HepG2 (cell line): ENCODE data around the gene CDC42BPG. TPM values are rescaled to one million over a fixed set of nuclear protein-coding genes. Genes with fewer than 3 reads are reported as not detected.

Experiments
- HOXA3 ChIP-seq: sonication (generic); formaldehyde crosslinking; IDR thresholded peaks from 2 replicates; pipeline ENCODE4 v1.5.0; 2020; ENCODE audit warnings: missing genetic modification reagents
- KLF13 ChIP-seq: sonication (generic); formaldehyde crosslinking; IDR thresholded peaks from 2 replicates; pipeline ENCODE4 v1.4.0; 2020; ENCODE audit warnings: mild to moderate bottlenecking, missing genetic modification reagents
- MXD3 ChIP-seq: IDR thresholded peaks from 2 replicates; pipeline ENCODE4 v1.6.1; 2016; ENCODE audit warnings: mild to moderate bottlenecking, missing biosample characterization, missing genetic modification reagents
- NFE2L1 ChIP-seq: sonication (generic); formaldehyde crosslinking; IDR thresholded peaks from 2 replicates; pipeline ENCODE4 v1.4.0; 2020; ENCODE audit warnings: missing genetic modification reagents, mild to moderate bottlenecking, borderline replicate concordance
- PRDM15 ChIP-seq: sonication (generic); formaldehyde crosslinking; IDR thresholded peaks from 2 replicates; pipeline ENCODE4 v1.4.0; 2020; ENCODE audit warnings: missing genetic modification reagents
- SMC3 ChIP-seq: IDR thresholded peaks from 2 replicates; pipeline ENCODE4 v1.6.1; 2011; ENCODE audit warnings: low read length, improper control_type of control experiment
- TCF7 ChIP-seq: sonication (generic); IDR thresholded peaks from 2 replicates; pipeline ENCODE4 v1.6.1; 2016; ENCODE audit warnings: antibody characterized with exemption, low read depth
- TEAD2 ChIP-seq: sonication (generic); formaldehyde crosslinking; IDR thresholded peaks from 2 replicates; pipeline ENCODE4 v1.9.0; 2021; ENCODE audit warnings: missing genetic modification reagents
- U2AF2 ChIP-seq: fragments of 200-400 bp; formaldehyde crosslinking; IDR thresholded peaks from 2 replicates; pipeline ENCODE4 v1.6.1; 2017; ENCODE audit warnings: low read depth, mild to moderate bottlenecking, low read length
- ZFP36 ChIP-seq: fragments of 150-350 bp; IDR thresholded peaks from 2 replicates; pipeline ENCODE4 v1.6.1; 2018; ENCODE audit warnings: borderline replicate concordance, low read length, low read depth; ENCODE audit not compliant: partially characterized antibody
- ZKSCAN5 ChIP-seq: sonication (generic); formaldehyde crosslinking; IDR thresholded peaks from 2 replicates; pipeline ENCODE4 v1.5.1; 2020; ENCODE audit warnings: mild to moderate bottlenecking, missing genetic modification reagents
- ZNF101 ChIP-seq: sonication (generic); formaldehyde crosslinking; IDR thresholded peaks from 2 replicates; pipeline ENCODE4 v1.4.0; 2020; ENCODE audit warnings: mild to moderate bottlenecking, low read depth, missing genetic modification reagents, borderline replicate concordance
- ZNF331 ChIP-seq: sonication (generic); formaldehyde crosslinking; IDR thresholded peaks from 2 replicates; pipeline ENCODE4 v1.4.0; 2020; ENCODE audit warnings: missing genetic modification reagents
- ZNF451 ChIP-seq: sonication (generic); formaldehyde crosslinking; IDR thresholded peaks from 2 replicates; pipeline ENCODE4 v1.5.0; 2020; ENCODE audit warnings: mild to moderate bottlenecking, missing genetic modification reagents
- ZNF558 ChIP-seq: sonication (generic); formaldehyde crosslinking; IDR thresholded peaks from 2 replicates; pipeline ENCODE4 v1.9.0; 2022; ENCODE audit warnings: mild to moderate bottlenecking, missing genetic modification reagents, borderline replicate concordance
- ZNF572 ChIP-seq: sonication (generic); formaldehyde crosslinking; IDR thresholded peaks from 2 replicates; pipeline ENCODE4 v1.5.1; 2020; ENCODE audit warnings: mild to moderate bottlenecking, missing genetic modification reagents
- ZNF616 ChIP-seq: sonication (generic); formaldehyde crosslinking; IDR thresholded peaks from 2 replicates; pipeline ENCODE4 v1.5.0; 2020; ENCODE audit warnings: low read depth, mild to moderate bottlenecking, missing genetic modification reagents
- ZNF687 ChIP-seq: sonication (generic); formaldehyde crosslinking; IDR thresholded peaks from 2 replicates; pipeline ENCODE4 v1.5.1; 2020; ENCODE audit warnings: mild to moderate bottlenecking, missing genetic modification reagents, moderate library complexity
- ZXDC ChIP-seq: sonication (generic); formaldehyde crosslinking; IDR thresholded peaks from 2 replicates; pipeline ENCODE4 v1.5.0; 2020; ENCODE audit warnings: mild to moderate bottlenecking, missing genetic modification reagents
- polyA plus RNA-seq, 8 experiments: library from polyadenylated mRNA; depleted of rRNA in 3 of 8; stranded (reverse) in 7 of 8; unstranded in 1 of 8; fragments of >200 nt; fragmentation: Illumina TruSeq in 4 of 8; extraction: Trizol in 4 of 8; gene quantifications; 2 replicates each; pipeline versions ENCODE4 v1.2.1 to v1.2.3, GENCODE V29; 2011 to 2016; ENCODE audit warnings: low read depth in 4 of 8, missing spikeins in 1 of 8, mixed read lengths in 1 of 8; ENCODE audit not compliant: insufficient read depth in 1 of 8
- total RNA-seq, 5 experiments: library from RNA; depleted of rRNA; stranded (reverse); fragments of >200 nt; fragmentation: Illumina TruSeq; extraction: Trizol; gene quantifications; 2 replicates each; pipeline ENCODE4 v1.2.3, GENCODE V29; 2016; ENCODE audit warnings: low read depth in 1 of 5

Gene CDC42BPG
- total and polyA plus RNA-seq, 2 of the 13 experiments (the other 11 are each of a cell fraction or from before 2014, with no cell fraction given) = 0.55 to 1.4 TPM

GRCh38 chr11:64875369-64876228 is 31.1 kb upstream of the CDC42BPG start (continued):
- TF ChIP-seq ZKSCAN5 (CRISPR knock-in tag) (no peak), ZXDC (CRISPR knock-in tag) (no peak), U2AF2 (no peak), ZFP36 (no peak), ZNF451 (CRISPR knock-in tag) (no peak), ZNF101 (CRISPR knock-in tag) (no peak), KLF13 (CRISPR knock-in tag) (no peak), NFE2L1 (CRISPR knock-in tag) (no peak), ZNF331 (no peak), HOXA3 (0 out of 2 replicates have a peak, but pooled peaks have one; percentile 21), ZNF687 (peak; percentile 75), PRDM15 (CRISPR knock-in tag) (no peak), ZNF616 (CRISPR knock-in tag) (no peak), ZNF558 (CRISPR knock-in tag) (no peak), SMC3 (no peak), ZNF572 (CRISPR knock-in tag) (no peak), MXD3 (CRISPR knock-in tag) (no peak), TEAD2 (no peak), TCF7 (no peak)
